Activated T-helper 2 cell treated with anti-CD3 and anti-CD28 coated beads, Interferon-gamma antibody, Interleukin-2, Interleukin-4, amounts not matched to agents 10 μg/mL and 5 μg/mL and 100 μg/mL, durations not matched to agents 14 hours and 24 hours and 36 hours (primary cell): ENCODE measurements around the gene TTYH3. TPM values are rescaled to one million over a fixed set of nuclear protein-coding genes. Genes with fewer than 3 reads are reported as not detected.

ENCODE experiments used
- DNase-seq: peaks from one replicate; pipeline ENCODE4 v3.0.0; 2021; ENCODE audit warnings: low spot score
- H3K27ac Mint-ChIP-seq: one replicate; pipeline ENCODE4 v1.8.0; 2021; ENCODE audit warnings: mixed read lengths
- H3K27me3 Mint-ChIP-seq: one replicate; pipeline ENCODE4 v1.8.0; 2021; ENCODE audit warnings: low read depth, mixed read lengths
- H3K36me3 Mint-ChIP-seq: one replicate; pipeline ENCODE4 v1.8.0; 2021; ENCODE audit warnings: low read depth, mixed read lengths
- H3K4me1 Mint-ChIP-seq: one replicate; pipeline ENCODE4 v1.8.0; 2021; ENCODE audit warnings: low read depth, mixed read lengths
- H3K4me3 Mint-ChIP-seq: one replicate; pipeline ENCODE4 v1.8.0; 2021; ENCODE audit warnings: low read depth, mild to moderate bottlenecking, moderate library complexity, mixed read lengths
- H3K9me3 Mint-ChIP-seq: one replicate; pipeline ENCODE4 v1.8.0; 2021; ENCODE audit warnings: mixed read lengths
- intact Hi-C: fragments of 100-400 bp; cut with micrococcal nuclease; formaldehyde crosslinking; loops from one replicate; pipeline ENCODE4 v1.15.1; 2023
- total RNA-seq: library from RNA; stranded (reverse); gene quantifications from 2 replicates; pipeline ENCODE4 v1.2.3, GENCODE V29; 2022

TTYH3 gene
- total RNA-seq, 1 donor from 2014 or later: 48.7 TPM

DNA sequence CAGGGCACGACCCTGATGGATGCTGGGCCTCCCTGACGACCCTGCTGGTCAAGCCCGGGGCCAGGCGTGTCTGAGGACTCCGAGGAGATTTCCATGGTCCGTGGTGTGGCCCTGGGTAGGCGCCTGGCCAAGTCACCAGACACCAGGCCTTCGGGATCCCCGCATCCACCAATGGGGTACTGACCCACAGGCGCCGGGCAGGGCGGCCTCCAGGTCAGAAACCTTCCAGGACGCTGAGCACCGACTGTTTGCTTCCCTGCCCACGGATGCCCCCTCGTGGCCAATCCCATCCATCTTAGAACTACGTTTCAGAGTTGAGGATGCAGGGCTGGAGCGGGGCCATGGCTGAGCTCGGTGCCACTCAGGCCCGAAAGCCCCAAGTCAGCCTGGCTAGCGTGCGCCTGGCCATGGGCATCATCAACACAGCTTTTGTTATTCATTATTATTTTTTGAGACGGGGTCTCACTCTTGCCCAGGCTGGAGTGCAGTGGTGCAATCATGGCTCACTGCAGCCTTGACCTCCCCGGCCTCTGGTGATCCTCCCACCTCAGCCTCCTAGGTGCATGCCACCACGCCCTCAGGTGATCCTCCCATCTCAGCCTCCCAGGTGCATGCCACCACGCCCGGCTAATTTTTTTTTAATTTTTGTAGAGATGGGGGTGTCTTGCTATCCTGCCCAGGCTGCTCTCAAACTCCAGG lies 49.2 kb downstream of the TTYH3 start:
- H3K9me3 Mint-ChIP-seq: no peaks in the 10 kb centered on the region
- no peaks in the 10 kb centered on the region for H3K4me1 Mint-ChIP-seq
- no peak overlapping the region for H3K4me3 Mint-ChIP-seq
- H3K36me3 Mint-ChIP-seq: no peaks in the 10 kb centered on the region
- intact Hi-C loops: loop anchor here (5.0 to 10.0 kb wide), 2 partner anchors 204 to 226 kb away; partner anchors contain the start of gene GRIFIN
- no peak overlapping the region for H3K27ac Mint-ChIP-seq
- DNase-seq: peak; percentile 30
- H3K27me3 Mint-ChIP-seq: peaks cover 6% of the 10 kb centered on the region

DNA sequence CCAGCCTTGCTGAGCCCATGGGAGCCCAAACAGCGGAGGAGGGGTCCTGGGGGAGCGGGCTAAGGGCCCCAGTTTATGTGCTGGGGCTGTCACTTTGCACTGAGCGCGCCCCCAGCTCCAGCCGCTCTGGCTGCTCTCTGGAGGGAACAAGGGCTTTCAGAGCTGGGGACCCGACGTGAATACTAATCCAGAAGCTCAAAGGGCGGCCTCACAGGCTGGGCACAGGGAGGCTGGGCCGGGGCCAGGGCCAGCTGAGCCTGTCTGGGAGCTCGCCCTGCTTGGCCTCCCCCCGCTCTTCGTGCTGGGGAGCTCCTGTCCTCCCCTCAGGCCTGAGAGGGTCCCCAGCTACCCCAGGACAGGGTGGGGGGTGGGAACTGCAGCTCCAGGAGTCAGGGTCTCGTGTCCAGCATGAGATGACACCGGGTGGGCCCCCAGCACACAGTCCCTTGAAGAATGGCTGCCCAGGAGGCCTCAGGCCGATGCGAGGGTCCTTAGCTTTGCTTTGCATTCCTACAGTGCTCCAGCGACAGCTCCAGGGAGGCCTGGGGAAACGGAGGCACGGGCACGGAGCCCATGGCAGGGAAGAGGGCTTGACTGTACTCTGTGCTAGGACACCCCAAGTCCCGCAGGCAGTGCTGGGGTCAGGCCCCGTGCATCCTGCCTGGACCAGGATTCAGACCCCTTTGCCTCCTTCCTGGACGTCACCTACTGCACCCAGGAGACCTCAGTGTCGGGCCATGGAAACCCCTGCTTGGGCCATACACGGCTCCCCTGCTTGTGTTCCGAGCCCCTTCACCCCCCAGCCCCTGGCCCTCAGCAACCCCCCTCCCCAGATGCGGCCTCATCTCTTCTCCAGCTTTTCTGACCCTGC lies 50.4 kb downstream of the TTYH3 start:
- intact Hi-C loops: loop anchor here (5.0 to 10.0 kb wide), 2 partner anchors 205 to 227 kb away; partner anchors contain the start of gene GRIFIN
- Mint-ChIP-seq H3K9me3 (no peaks in the 10 kb centered on the region), H3K27ac (no peak overlapping the region), H3K36me3 (no peaks in the 10 kb centered on the region), H3K4me1 (no peaks in the 10 kb centered on the region), H3K4me3 (no peak overlapping the region), H3K27me3 (peaks cover 15% of the 10 kb centered on the region)
- no peak for DNase-seq

DNA sequence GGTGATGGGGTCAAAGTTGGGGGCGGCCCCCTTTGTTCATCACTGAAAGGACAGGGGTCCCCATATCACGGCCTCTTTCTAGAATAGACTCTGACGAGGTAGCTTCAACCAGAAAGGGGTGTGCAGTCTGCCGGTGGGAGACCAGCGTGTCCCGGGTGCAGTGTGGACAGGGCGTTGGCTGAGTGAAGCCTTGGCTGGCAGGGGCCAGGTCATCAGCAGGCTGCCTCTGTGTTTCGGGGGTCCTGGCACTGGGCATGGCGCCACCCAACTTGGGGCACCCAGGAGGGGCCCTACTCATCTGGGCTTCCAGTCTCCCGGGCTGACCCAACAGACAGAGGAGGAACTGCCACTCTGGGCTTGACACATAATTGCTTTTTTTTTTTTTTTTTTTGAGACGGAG lies 52.7 kb downstream of the TTYH3 start:
- DNase-seq: no peak
- H3K27ac Mint-ChIP-seq: no peak overlapping the region
- H3K27me3 Mint-ChIP-seq: peaks cover 27% of the 10 kb centered on the region
- no peaks in the 10 kb centered on the region for H3K36me3 Mint-ChIP-seq
- no peaks in the 10 kb centered on the region for H3K9me3 Mint-ChIP-seq
- intact Hi-C loops: loop anchor here (5.0 to 10.0 kb wide), 2 partner anchors 207 to 230 kb away; partner anchors contain the start of gene GRIFIN
- H3K4me3 Mint-ChIP-seq: no peak overlapping the region
- H3K4me1 Mint-ChIP-seq: peaks cover 7% of the 10 kb centered on the region

DNA sequence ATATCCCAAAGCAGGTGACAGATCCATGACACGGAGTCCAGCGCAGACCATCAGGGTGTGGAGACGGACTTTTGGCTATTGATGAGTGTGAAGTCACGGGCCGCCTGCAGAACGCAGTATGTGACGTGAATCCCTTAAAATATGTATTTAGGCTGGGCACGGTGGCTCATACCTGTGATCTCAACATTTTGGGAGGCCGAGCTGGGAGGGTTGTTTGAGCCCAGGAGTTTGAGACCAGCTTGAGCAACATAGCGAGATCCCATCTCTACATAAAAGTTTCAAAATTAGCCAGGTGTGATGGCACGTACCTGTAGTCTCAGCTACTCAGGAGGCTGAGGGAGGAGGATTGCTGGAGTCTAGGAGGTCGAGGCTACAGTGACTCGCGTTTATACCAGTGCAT lies 54.3 kb downstream of the TTYH3 start:
- H3K4me3 Mint-ChIP-seq: no peak overlapping the region
- peaks cover 40% of the 10 kb centered on the region for H3K27me3 Mint-ChIP-seq
- H3K27ac Mint-ChIP-seq: no peak overlapping the region
- no peak for DNase-seq
- no peaks in the 10 kb centered on the region for H3K36me3 Mint-ChIP-seq
- intact Hi-C loops: loop anchor here (10.0 kb wide), 1 partner anchor 231 kb away; no protein-coding TSS in a partner anchor
- peaks cover 10% of the 10 kb centered on the region for H3K4me1 Mint-ChIP-seq
- no peaks in the 10 kb centered on the region for H3K9me3 Mint-ChIP-seq

DNA sequence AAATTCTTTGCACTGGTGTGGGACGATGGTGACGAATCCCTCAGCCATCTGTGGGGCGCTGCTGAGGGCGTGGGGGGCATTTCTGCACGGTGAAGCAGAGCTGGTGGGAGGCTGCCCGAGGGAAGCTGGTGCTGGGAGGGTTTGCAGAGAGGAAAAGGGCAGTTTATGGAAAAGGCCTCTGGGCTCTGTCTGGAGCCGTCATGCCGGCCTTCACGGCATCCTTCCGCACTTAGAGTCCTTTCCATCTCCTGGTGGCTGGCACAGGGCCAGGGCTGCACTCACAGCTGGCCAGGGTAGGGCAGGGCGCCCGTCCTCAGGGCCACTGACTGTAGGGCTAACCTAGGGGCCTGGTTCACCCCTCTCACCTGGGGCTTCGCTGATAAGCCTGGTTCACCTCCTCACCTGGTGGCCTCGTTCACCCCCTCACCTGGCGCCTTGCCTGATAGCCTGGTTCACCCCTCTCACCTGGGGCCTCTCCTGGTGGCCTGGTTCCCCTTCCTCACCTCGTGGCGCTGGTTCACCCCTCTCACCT lies 55.6 kb downstream of the TTYH3 start:
- intact Hi-C loops: loop anchor here (10.0 kb wide), 1 partner anchor 233 kb away; no protein-coding TSS in a partner anchor
- no peak overlapping the region for H3K27ac Mint-ChIP-seq
- peaks cover 10% of the 10 kb centered on the region for H3K4me1 Mint-ChIP-seq
- DNase-seq: no peak
- H3K9me3 Mint-ChIP-seq: no peaks in the 10 kb centered on the region
- no peak overlapping the region for H3K4me3 Mint-ChIP-seq
- no peaks in the 10 kb centered on the region for H3K36me3 Mint-ChIP-seq
- peaks cover 41% of the 10 kb centered on the region for H3K27me3 Mint-ChIP-seq

DNA sequence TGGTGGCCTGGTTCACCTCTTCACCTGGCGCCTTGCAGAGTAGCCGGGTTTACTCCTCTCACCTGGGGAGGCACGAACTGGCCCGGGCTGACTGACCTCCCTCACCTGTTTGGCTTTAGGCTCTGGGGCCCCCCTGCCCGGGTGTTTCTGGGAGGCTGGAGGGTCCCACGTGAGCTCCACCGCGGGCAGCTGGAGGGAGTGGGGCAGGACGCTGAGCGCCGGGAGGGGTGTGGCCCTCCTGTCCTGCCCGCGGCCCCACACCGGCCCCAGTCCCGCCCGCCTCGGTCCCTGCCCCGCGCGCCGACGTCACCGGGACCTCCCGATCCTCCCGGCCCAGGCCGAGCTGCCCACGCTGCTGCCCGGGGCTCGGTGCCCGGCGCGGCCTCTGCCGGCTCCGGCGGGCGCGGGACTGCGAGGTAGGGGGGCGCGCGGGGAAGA lies 56.1 kb downstream of the TTYH3 start, which contains the start of gene AMZ1:
Gene AMZ1, plus strand, starts transcription at position 322 of the 438 bp plus-strand sequence. CDS start 12,250 bp downstream, outside the sequence.
- DNase-seq: no peak
- intact Hi-C loops: loop anchor here (10.0 kb wide), 1 partner anchor 233 kb away; no protein-coding TSS in a partner anchor
- H3K27ac Mint-ChIP-seq: no peak within 1 kb of the TSS
- H3K4me3 Mint-ChIP-seq: no peak within 1 kb of the TSS
- H3K36me3 Mint-ChIP-seq: no peaks in the 10 kb centered on the region
- no peaks in the 10 kb centered on the region for H3K9me3 Mint-ChIP-seq
- H3K4me1 Mint-ChIP-seq: peaks cover 10% of the 10 kb centered on the region
- H3K27me3 Mint-ChIP-seq: peaks cover 41% of the 10 kb centered on the region

DNA sequence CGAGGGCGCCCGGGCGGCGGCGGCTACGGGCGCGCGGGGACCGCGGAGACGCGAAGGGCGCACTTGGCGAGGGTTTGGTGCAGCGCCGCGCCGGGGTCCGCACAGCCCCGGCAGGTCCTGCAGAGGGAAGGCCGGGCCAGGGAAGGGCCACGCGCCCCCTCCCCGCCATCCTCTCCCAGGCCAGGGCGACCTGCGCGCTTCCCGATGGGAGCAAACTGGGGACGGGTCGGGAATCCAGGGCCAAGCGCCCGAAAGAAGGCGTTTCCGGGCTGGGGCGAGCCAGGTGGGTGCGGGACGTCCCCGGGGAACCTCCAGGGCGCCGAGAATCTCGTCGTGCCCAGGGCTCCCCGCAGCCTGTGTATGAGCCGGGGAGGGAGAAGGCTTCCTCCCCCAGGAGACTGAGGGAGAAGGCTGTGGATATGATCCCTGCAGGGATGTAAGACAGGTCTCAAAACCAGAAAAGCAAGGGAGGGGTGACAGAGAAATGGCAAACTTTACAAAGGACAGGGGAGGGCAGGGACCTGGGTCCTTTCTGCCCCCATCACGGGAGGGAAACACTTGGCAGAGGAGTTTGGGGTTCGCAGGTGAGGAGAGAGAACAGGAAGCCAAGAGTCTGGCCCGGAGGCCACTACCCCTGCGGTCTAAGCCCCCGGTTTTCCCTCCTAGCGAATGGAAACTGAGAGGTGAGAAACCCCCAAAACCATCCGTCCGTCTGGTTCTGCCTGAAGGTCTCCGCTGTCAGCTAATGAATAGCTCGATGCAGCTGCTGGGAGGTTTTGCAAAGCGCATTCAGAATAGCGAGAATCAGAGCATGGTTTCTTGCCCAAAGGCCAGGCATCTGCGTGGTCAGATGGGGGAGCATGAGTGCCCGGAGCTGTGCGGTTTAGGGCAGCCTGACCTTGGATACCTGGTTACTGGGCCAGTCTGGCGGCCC lies 56.9 kb downstream of the TTYH3 start:
- intact Hi-C loops: loop anchor here (10.0 kb wide), 1 partner anchor 234 kb away; no protein-coding TSS in a partner anchor

DNA sequence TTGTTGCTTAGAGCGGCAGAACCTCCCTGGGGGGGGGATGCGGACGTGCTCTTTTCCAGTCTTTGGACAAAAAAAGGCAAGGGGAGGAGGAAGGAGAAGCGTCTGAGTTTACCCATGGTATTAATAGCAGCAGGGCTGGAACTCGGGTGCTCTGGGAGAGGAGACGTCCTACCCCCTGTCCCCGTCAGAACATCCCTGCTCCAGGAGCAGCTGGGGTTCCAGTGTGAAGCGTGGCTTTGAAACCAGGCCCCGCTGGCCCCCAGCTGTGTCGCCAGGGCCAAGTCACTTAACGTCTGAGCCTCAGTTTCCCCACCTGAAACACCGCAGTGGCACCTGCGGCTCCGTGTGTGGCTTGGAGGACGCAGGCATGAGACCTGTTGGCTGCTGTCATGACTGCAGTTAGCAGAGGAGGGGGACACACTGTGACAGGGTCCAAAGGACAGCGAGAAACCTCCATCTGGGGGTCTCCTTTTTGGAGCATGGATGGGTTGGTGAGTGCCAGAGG lies 57.6 kb downstream of the TTYH3 start:
- Mint-ChIP-seq H3K27me3 (peaks cover 40% of the 10 kb centered on the region), H3K9me3 (no peaks in the 10 kb centered on the region), H3K4me1 (peaks cover 10% of the 10 kb centered on the region), H3K4me3 (no peak overlapping the region), H3K27ac (no peak overlapping the region), H3K36me3 (no peaks in the 10 kb centered on the region)
- DNase-seq: no peak
- intact Hi-C loops: loop anchor here (10.0 kb wide), 1 partner anchor 235 kb away; no protein-coding TSS in a partner anchor

More for the DNA sequence above, 56.9 kb downstream of the TTYH3 start:
- DNase-seq: no peak
- no peaks in the 10 kb centered on the region for H3K9me3 Mint-ChIP-seq
- no peaks in the 10 kb centered on the region for H3K36me3 Mint-ChIP-seq
- H3K4me1 Mint-ChIP-seq: peaks cover 10% of the 10 kb centered on the region
- no peak overlapping the region for H3K4me3 Mint-ChIP-seq
- H3K27ac Mint-ChIP-seq: no peak overlapping the region
- H3K27me3 Mint-ChIP-seq: peaks cover 41% of the 10 kb centered on the region

DNA sequence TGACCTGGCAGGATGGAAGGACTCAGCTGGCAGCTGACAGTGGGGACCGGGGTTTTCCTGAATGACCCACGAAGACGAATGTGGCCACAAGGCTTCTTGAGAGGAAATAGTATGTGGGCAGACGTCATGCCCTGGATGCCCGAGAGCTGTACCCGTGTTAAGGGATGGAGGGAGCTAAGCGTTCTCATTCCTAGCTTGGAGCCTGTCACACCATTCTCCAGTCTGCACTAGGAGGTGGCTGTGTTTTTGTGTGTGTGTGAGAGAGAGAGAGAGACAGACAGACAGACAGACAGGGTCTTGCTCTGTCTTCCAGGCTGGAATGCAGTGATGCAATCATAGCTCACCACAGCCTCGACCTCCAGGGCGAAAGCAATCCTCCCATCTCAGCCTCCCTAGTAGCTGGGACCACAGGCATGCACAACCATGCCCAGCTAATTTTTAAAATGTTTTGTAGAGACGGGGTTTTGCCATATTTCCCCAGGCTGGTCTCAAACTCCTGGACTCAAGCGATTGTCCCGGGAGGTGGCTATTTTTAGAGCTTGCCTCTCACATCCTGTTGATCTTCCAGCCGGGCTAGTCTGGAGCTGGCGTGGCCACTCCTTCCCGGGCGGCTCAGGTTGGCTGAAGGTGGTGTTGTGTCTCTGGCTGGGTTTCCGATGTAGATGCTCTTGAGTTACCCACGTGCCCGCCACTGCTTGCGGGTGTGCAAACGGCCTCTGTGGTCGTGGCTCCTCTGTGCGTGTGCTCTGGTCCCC lies 58.3 kb downstream of the TTYH3 start:
- Mint-ChIP-seq H3K4me3 (no peak overlapping the region), H3K4me1 (peaks cover 10% of the 10 kb centered on the region), H3K27ac (no peak overlapping the region), H3K27me3 (peaks cover 40% of the 10 kb centered on the region), H3K9me3 (no peaks in the 10 kb centered on the region), H3K36me3 (no peaks in the 10 kb centered on the region)
- intact Hi-C loops: loop anchor here (10.0 kb wide), 1 partner anchor 235 kb away; no protein-coding TSS in a partner anchor
- no peak for DNase-seq

DNA sequence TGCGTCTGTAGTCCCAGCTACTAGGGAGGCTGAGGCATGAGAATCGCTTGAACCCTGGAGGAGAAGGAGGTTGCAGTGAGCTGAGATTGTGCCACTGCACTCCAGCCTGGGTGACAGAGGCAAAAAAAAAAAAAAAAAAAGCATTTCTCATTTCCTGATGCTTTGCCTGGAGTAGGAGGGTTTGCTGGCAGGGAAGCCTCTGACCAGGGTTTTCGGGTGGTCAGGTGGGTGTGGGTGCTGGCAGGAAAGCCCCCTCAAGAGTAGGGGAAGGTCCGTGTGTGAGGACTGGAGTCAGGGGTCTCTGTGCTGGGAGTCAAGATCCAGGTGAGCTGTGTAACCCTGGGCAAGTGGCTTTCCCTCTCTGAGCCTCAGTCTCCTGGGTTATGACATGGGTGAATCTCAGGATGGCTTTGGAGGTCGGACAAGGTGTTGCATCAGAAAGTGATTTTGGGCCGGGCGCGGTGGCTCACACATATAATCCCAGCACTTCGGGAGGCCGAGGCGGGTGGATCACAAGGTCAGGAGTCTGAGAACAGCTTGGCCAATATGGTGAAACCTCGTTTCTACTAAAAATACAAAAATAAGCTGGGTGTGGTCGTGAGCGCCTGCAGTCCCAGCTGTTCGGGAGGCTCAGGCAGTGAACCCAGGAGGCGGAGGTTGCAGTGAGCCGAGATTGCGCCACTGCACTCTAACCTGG lies 59.4 kb downstream of the TTYH3 start:
- DNase-seq: no peak
- Mint-ChIP-seq H3K9me3 (no peaks in the 10 kb centered on the region), H3K36me3 (no peaks in the 10 kb centered on the region), H3K4me3 (no peak overlapping the region), H3K27me3 (peaks cover 35% of the 10 kb centered on the region), H3K27ac (no peak overlapping the region), H3K4me1 (peaks cover 10% of the 10 kb centered on the region)
- intact Hi-C loops: no loop called here
